Posterior vena cava (tissue), 2 donors: ENCODE data around the gene QPCTL. TPM values are rescaled to one million over a fixed set of nuclear protein-coding genes. Genes with fewer than 3 reads are reported as not detected.
"Not testable (repeated sequence)": the region's sequence is repeated elsewhere in the genome, so short reads cannot be mapped to it uniquely, and the experiment has no call there.

ENCODE experiments used
- DNase-seq: peaks from one replicate; pipeline ENCODE4 v3.0.0-alpha.2; 2020; ENCODE audit warnings: low spot score
- intact Hi-C, 2 donors: fragments of 100-400 bp; cut with DNase I; formaldehyde crosslinking; loops; one replicate each; pipeline versions ENCODE4 v1.14.1 to v1.14.2; 2022 to 2023
- microRNA-seq, 2 donors: library from miRNA; unstranded; fragments of <30 nt; microRNA quantifications; one replicate each; pipeline ENCODE4 v1.2.0, GENCODE V29; 2020 to 2021; ENCODE audit warnings: borderline microRNAs expressed in 2 of 2
- total RNA-seq, 2 donors: library from RNA; stranded (reverse); fragmentation: NEBNext Ultra II Directional; extraction: Animal tissue kit (Norgen Biotek cat#: 25700); gene quantifications; one replicate each; pipeline ENCODE4 v1.2.1, GENCODE V29; 2021
- donor health status: DM: yes; HTN: yes; CAD: no.
- donor health status: DM: yes; HTN: yes; CAD: no.

QPCTL gene
- total RNA-seq, 2 donors from 2014 or later = 3.1 to 4.5 TPM

DNA sequence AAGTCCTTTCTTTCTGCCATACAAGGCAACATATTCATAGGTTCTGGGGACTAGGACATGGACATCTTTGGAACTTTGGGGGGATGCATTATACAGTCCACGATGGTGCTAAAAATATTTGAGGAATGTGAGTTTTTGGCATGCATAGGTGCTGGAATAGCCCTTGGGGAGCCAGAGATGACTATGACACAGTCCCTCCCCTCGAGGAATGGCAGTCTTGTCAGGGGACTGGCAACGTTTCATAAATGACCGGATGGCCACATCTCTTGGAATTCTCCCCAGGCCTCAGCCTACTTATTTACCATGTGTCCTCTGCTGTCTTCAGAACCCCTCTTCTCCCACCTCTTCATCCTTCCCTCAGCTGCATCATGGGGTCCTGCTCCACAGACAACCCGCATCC lies 54.4 kb downstream of the QPCTL start:
- intact Hi-C loops = no loop called here
- no peak for DNase-seq

DNA sequence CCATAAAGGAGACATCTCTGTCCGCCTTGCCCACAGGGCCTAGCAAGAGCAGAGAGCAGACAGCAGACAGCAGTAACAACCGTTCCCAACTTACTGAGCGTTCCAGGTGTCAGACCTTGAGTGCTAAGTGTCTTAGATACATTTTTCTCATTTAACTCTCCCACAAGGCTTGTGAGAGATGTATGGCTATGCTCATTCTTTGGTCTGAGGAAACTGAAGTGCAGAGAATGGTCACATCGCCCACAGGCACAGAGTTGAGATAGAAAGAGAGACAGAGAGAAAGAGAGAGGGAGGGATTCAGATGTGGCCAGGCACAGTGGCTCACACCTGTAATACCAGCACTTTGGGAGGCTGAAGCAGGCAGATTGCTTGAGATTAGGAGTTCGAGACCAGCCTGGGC lies 55.0 kb downstream of the QPCTL start:
- DNase-seq = no peak
- intact Hi-C loops = no loop called here

DNA sequence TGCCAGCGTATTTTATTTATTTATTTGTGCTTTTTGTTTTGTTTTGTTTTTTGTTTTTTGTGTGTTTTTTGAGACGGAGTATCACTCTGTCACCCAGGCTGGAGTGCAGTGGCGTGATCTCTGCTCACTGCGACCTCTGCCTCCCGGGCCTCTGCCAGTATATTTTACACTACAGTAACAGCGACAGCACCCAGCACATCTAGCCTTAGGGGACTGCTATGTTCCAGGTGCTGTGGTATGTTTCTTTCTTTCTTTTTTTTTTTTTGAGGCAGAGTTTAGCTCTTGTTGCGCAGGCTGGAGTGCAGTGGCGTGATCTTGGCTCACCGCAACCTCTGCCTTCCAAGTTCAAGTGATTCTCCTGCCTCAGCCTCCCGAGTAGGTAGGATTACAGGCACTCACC lies 59.0 kb downstream of the QPCTL start:
- DNase-seq, intact Hi-C loops: not testable (repeated sequence)

DNA sequence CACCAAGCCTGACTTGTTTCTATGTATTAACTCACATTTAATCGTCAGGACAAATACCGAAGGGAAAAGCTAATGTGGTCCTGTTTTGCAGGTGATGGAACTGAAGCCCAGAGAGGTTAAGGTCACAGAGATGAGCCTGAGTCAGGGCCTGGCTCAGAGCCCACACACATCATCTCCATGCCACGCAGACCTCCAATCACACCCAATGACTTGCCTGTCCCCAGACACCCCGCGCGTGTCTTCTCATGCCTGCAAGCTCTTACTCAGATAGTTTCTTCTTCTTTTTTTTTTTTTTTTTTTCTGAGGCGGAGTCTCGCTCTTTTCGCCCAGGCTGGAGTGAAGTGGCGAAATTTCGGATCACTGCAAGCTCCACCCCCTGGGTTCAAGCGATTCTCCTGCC lies 60.2 kb downstream of the QPCTL start:
- intact Hi-C loops = no loop called here

DNA sequence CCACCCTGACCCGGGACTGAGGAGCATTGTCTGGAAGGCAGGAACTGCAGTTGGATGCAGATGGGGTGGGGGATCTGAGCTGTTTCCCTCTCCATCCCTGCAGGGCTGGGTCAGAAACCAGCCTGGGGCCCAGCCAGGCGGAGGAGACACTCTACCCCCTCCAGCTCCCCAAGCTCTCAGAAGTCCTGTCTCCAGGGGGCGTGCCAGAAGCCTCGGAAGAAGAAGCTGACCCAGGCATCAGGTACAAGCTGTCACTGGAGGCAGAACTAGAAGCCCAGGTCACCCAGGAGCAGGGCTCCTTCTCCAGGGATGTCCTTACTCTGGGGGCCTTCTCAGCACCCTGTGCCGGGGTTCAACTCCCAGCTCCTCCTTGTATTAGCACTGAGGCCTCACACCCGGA lies 61.1 kb downstream of the QPCTL start:
- intact Hi-C loops = no loop called here
- no peak for DNase-seq

More for the DNA sequence above, 60.2 kb downstream of the QPCTL start:
- peak; percentile 67 for DNase-seq

Small RNA genes within 50 kb of the gene (microRNA-seq; reads per million reads assigned to microRNA genes)
- gene MIR642A (0 reads per million in 2 donors), gene MIR642B (0 reads per million in 2 donors)

Other genes with a start within 250 kb of the QPCTL start
- gene FOSB, start 224.7 kb upstream of the QPCTL start, total RNA-seq = 10 to 100 TPM; 33.2 to 73.0 TPM
- gene RTN2, start 195.6 kb upstream of the QPCTL start, total RNA-seq = 10 to 100 TPM in 1 of 2 donors, 1 to 10 TPM in 1; 9.4 to 14.5 TPM
- gene PPM1N, start 194.2 kb upstream of the QPCTL start, total RNA-seq = 1 to 10 TPM in 1 of 2 donors, under 1 TPM in 1; 0.67 to 1.9 TPM
- 100 to 1,000 TPM; 159 to 204 TPM for gene VASP, start 185.2 kb upstream of the QPCTL start, total RNA-seq
- 10 to 100 TPM in 1 of 2 donors, 1 to 10 TPM in 1; 9.8 to 11.3 TPM for gene OPA3, start 107.9 kb upstream of the QPCTL start, total RNA-seq
- gene GPR4, start 90.5 kb upstream of the QPCTL start, total RNA-seq = 10 to 100 TPM in 1 of 2 donors, 1 to 10 TPM in 1; 5.1 to 11.1 TPM
- gene EML2, start 53.3 kb upstream of the QPCTL start, total RNA-seq = 10 to 100 TPM; 20.7 to 26.7 TPM
- under 1 TPM in 1 of 2 donors, not detected in 1; 0.38 TPM for gene GIPR, start 24.4 kb upstream of the QPCTL start, total RNA-seq
- 100 to 1,000 TPM; 244 to 250 TPM for gene SNRPD2, start 713 bp upstream of the QPCTL start, total RNA-seq
- gene FBXO46, start 38.2 kb downstream of the QPCTL start, total RNA-seq = 10 to 100 TPM; 11.2 to 12.3 TPM
- not detected for gene MEIOSIN, start 40.8 kb downstream of the QPCTL start, total RNA-seq
- 10 to 100 TPM; 14.9 to 22.4 TPM for gene SIX5, start 76.6 kb downstream of the QPCTL start, total RNA-seq
- gene DMPK, start 89.8 kb downstream of the QPCTL start, total RNA-seq = 100 to 1,000 TPM; 218 to 281 TPM
- gene DMWD, start 100.2 kb downstream of the QPCTL start, total RNA-seq = 10 to 100 TPM; 50.9 to 61.1 TPM
- not detected for gene RSPH6A, start 122.6 kb downstream of the QPCTL start, total RNA-seq
- 10 to 100 TPM; 41.2 to 44.6 TPM for gene SYMPK, start 170.5 kb downstream of the QPCTL start, total RNA-seq
- not detected for gene FOXA3, start 171.7 kb downstream of the QPCTL start, total RNA-seq
- gene IRF2BP1, start 193.5 kb downstream of the QPCTL start, total RNA-seq = 10 to 100 TPM; 14.3 to 14.5 TPM
- 1 to 10 TPM; 4.3 to 6.1 TPM for gene MYPOP, start 209.9 kb downstream of the QPCTL start, total RNA-seq
- not detected for gene NANOS2, start 222.1 kb downstream of the QPCTL start, total RNA-seq